ENCODE results near the gene TMEM150B. TPM values are rescaled to one million over a fixed set of nuclear protein-coding genes. Genes with fewer than 3 reads are reported as not detected.

The TMEM150B gene
- total and polyA plus RNA-seq, 2 donors (not counting 1 experiment from before 2014, with no cell fraction given) = 1.4 TPM; not detected in 1

- DNase-seq (no peak), ATAC-seq (ENCODE audit: low read depth) (no peak)
- ChIA-PET CTCF (no interaction called here), POLR2A (no interaction called here)
- Mint-ChIP-seq H3K27me3 (no peaks in the 10 kb centered on the region), H3K27ac (no peak overlapping the region), H3K4me1 (peaks cover 14% of the 10 kb centered on the region), H3K9me3 (ENCODE audit: insufficient read depth) (no peaks in the 10 kb centered on the region), H3K4me3 (no peak overlapping the region)
- Histone ChIP-seq H3K27me3 (replicated peaks in 1 of 4; ENCODE audit: control extremely low read depth in 1 of 4, control insufficient read depth in 3 of 4, insufficient read depth in 4 of 4, low read length in 3 of 4) (no peaks in the 10 kb centered on the region), H3K9ac (ENCODE audit: low read length) (no peak overlapping the region), H3K9me3 (ENCODE audit: control extremely low read depth in 1 of 3, control insufficient read depth in 2 of 3, insufficient read depth in 1 of 3, low read length in 2 of 3) (no peaks in the 10 kb centered on the region), H3K36me3 (replicated peaks in 1 of 2; ENCODE audit: control extremely low read depth in 1 of 2, control insufficient read depth in 1 of 2, extremely low read depth in 1 of 2, insufficient read depth in 2 of 2, low read length in 1 of 2) (peaks cover 0 to 17% of the 10 kb centered on the region in 2 experiments), H3K4me3 (ENCODE audit: control extremely low read depth in 1 of 5, extremely low read depth in 1 of 5, insufficient read depth in 1 of 5, low read depth in 2 of 5, low read length in 4 of 5) (no peak overlapping the region), H3K4me1 (ENCODE audit: control insufficient read depth in 2 of 2, insufficient read depth in 2 of 2, low read length in 2 of 2) (peaks cover 8 to 9% of the 10 kb centered on the region in 2 donors), H3K79me2 (ENCODE audit: control insufficient read depth, insufficient read depth, low read length) (peaks cover 67% of the 10 kb centered on the region), H4K20me1 (ENCODE audit: control insufficient read depth, insufficient read depth, low read length, poor library complexity, severe bottlenecking) (peaks cover 16% of the 10 kb centered on the region), H3K4me2 (replicated peaks; ENCODE audit: low read depth, low read length, poor library complexity, severe bottlenecking) (no peak overlapping the region), H3K27ac (ENCODE audit: low read length in 2 of 2) (no peak overlapping the region), H2AFZ (ENCODE audit: insufficient read depth, low read depth, low read length, poor library complexity, severe bottlenecking) (no peak overlapping the region)
- 97% methylated on average over 21 of the region's 25 CpGs for WGBS (ENCODE audit: insufficient coverage)
- TF ChIP-seq EZH2 (IDR thresholded peaks at IDR 0.05; ENCODE audit: borderline replicate concordance, insufficient read depth, low read depth, low read length, poor library complexity, severe bottlenecking) (no peak), CTCF (IDR thresholded peaks at IDR 0.05) (no peak)
- intact Hi-C loops (cut with micrococcal nuclease) = no loop called here
These were observed 54.8 kb downstream of the TMEM150B start for GRCh38 chr19:55270172-55270942.

GRCh38 chr19:55269299-55269698, 55.8 kb downstream of the TMEM150B start:
- ChIA-PET CTCF (no interaction called here), POLR2A (no interaction called here)
- H3K4me2 ChIP-seq (replicated peaks; ENCODE audit: low read depth, low read length, poor library complexity, severe bottlenecking) = no peak overlapping the region
- no peak overlapping the region for H2AFZ ChIP-seq (ENCODE audit: insufficient read depth, low read depth, low read length, poor library complexity, severe bottlenecking)
- Mint-ChIP-seq H3K9me3 (ENCODE audit: insufficient read depth) (no peaks in the 10 kb centered on the region), H3K4me1 (peaks cover 5% of the 10 kb centered on the region), H3K27ac (no peak overlapping the region), H3K27me3 (no peaks in the 10 kb centered on the region), H3K4me3 (no peak overlapping the region)
- no peak for ATAC-seq (ENCODE audit: low read depth)
- H3K27me3 ChIP-seq (replicated peaks in 1 of 4; ENCODE audit: control extremely low read depth in 1 of 4, control insufficient read depth in 3 of 4, insufficient read depth in 4 of 4, low read length in 3 of 4) = no peaks in the 10 kb centered on the region
- DNase-seq = no peak
- H3K79me2 ChIP-seq (ENCODE audit: control insufficient read depth, insufficient read depth, low read length) = peaks cover 61% of the 10 kb centered on the region
- no peak for TF ChIP-seq CTCF (IDR thresholded peaks at IDR 0.05)
- TF ChIP-seq EZH2 (IDR thresholded peaks at IDR 0.05; ENCODE audit: borderline replicate concordance, insufficient read depth, low read depth, low read length, poor library complexity, severe bottlenecking) = no peak
- no peaks in the 10 kb centered on the region for H3K4me1 ChIP-seq (ENCODE audit: control insufficient read depth in 2 of 2, insufficient read depth in 2 of 2, low read length in 2 of 2)
- no peak overlapping the region for H3K27ac ChIP-seq (ENCODE audit: low read length in 2 of 2)
- no peak overlapping the region for H3K4me3 ChIP-seq (ENCODE audit: control extremely low read depth in 1 of 5, extremely low read depth in 1 of 5, insufficient read depth in 1 of 5, low read depth in 2 of 5, low read length in 4 of 5)
- H3K9me3 ChIP-seq (ENCODE audit: control extremely low read depth in 1 of 3, control insufficient read depth in 2 of 3, insufficient read depth in 1 of 3, low read length in 2 of 3) = no peaks in the 10 kb centered on the region
- intact Hi-C loops (cut with micrococcal nuclease) = no loop called here
- no peak overlapping the region for H3K9ac ChIP-seq (ENCODE audit: low read length)
- H4K20me1 ChIP-seq (ENCODE audit: control insufficient read depth, insufficient read depth, low read length, poor library complexity, severe bottlenecking) = peaks cover 7% of the 10 kb centered on the region
- WGBS (ENCODE audit: insufficient coverage) = 99% methylated on average over 8 of the region's 8 CpGs
- H3K36me3 ChIP-seq (replicated peaks in 1 of 2; ENCODE audit: control extremely low read depth in 1 of 2, control insufficient read depth in 1 of 2, extremely low read depth in 1 of 2, insufficient read depth in 2 of 2, low read length in 1 of 2) = peaks cover 0 to 13% of the 10 kb centered on the region in 2 experiments
